ENCODE measurements around the gene ZSWIM7.

DNA sequence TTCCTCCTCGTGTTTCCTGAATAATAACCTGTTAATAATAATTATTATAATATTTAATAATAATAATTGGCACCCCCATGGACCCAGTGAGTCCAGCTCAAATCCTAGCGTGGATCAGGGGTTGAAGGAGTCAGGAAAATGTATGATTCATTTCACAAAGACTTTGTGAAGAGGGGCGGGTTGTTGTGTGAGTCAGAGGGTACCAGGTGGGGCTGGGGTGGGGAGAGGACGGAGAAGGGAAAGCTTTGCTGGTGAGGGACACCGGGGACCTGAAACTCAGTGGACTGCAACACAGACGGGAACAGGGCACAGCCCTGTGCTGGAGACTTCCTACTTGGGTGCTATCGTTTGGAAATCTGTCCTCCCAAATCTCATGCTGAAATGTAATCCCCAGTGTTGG is 57.7 kb downstream of the ZSWIM7 start:
- TF ChIP-seq NFIC (IDR thresholded peaks at IDR 0.05) (no peak), EP300 (IDR thresholded peaks at IDR 0.05; ENCODE audit: borderline replicate concordance) (no peak), RAD21 (IDR thresholded peaks at IDR 0.05; ENCODE audit: low read depth) (no peak), CREB1 (IDR thresholded peaks at IDR 0.05; ENCODE audit: low read depth) (no peak), TAF1 (IDR thresholded peaks at IDR 0.05; ENCODE audit: low read depth) (no peak), YY1 (IDR thresholded peaks at IDR 0.05; ENCODE audit: low read depth) (no peak), REST (IDR thresholded peaks at IDR 0.05; ENCODE audit: low read depth) (no peak), EGR1 (IDR thresholded peaks at IDR 0.05) (no peak), TEAD4 (IDR thresholded peaks at IDR 0.05) (no peak), ZBTB7A (IDR thresholded peaks at IDR 0.05; ENCODE audit: low read depth) (no peak), TCF12 (IDR thresholded peaks at IDR 0.05; ENCODE audit: low read depth) (no peak), FOXM1 (IDR thresholded peaks at IDR 0.05; ENCODE audit: borderline replicate concordance, low read depth) (no peak)
- TF ChIP-seq, protein P1, sequence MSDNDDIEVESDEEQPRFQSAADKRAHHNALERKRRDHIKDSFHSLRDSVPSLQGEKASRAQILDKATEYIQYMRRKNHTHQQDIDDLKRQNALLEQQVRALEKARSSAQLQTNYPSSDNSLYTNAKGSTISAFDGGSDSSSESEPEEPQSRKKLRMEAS (IDR thresholded peaks at IDR 0.05) = no peak

Data from Ishikawa (cell line).